Measurements from ENCODE around the gene MBLAC1. TPM values are rescaled to one million over a fixed set of nuclear protein-coding genes. Genes with fewer than 3 reads are reported as not detected.
A peak's percentile ranks its signal among the peaks of the same experiment; 100 is the strongest.

The MBLAC1 gene
- total RNA-seq, 1 donor from 2014 or later = not detected

DNA sequence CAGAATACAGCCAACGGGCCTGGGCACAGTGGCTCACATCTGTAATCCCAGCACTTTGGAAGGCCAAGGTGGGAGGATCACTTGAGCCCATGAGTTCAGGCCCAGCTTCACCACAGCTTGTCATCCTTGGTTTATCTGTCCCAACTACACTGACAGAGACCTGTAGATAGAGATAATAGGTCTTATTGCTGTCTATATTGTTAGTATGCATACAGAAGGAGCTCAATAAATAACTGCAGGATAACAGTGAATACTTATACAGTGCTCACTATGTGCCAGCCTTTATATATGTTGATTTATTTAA lies 6.1 kb upstream of the MBLAC1 start:
- TF ChIP-seq, protein P1, sequence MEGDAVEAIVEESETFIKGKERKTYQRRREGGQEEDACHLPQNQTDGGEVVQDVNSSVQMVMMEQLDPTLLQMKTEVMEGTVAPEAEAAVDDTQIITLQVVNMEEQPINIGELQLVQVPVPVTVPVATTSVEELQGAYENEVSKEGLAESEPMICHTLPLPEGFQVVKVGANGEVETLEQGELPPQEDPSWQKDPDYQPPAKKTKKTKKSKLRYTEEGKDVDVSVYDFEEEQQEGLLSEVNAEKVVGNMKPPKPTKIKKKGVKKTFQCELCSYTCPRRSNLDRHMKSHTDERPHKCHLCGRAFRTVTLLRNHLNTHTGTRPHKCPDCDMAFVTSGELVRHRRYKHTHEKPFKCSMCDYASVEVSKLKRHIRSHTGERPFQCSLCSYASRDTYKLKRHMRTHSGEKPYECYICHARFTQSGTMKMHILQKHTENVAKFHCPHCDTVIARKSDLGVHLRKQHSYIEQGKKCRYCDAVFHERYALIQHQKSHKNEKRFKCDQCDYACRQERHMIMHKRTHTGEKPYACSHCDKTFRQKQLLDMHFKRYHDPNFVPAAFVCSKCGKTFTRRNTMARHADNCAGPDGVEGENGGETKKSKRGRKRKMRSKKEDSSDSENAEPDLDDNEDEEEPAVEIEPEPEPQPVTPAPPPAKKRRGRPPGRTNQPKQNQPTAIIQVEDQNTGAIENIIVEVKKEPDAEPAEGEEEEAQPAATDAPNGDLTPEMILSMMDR (IDR thresholded peaks at IDR 0.05) = no peak
- peak overlapping the region; percentile 86 to 93 for H3K27ac ChIP-seq
- H3K36me3 ChIP-seq = no peaks in the 10 kb centered on the region
- no peak for DNase-seq (ENCODE audit: low spot score in 2 of 2)
- H3K4me1 ChIP-seq = peaks cover 0 to 9% of the 10 kb centered on the region in 2 donors
- H3K4me3 ChIP-seq = peak overlapping the region; percentile 70 to 84
- H3K27me3 ChIP-seq = no peaks in the 10 kb centered on the region
- intact Hi-C loops (cut with DNase I) = loop anchor here (10.0 kb wide), 1 partner anchor 304 kb away; the partner anchor contains the start of genes MEPCE and ZCWPW1
- H3K9me3 ChIP-seq = no peaks in the 10 kb centered on the region

DNA sequence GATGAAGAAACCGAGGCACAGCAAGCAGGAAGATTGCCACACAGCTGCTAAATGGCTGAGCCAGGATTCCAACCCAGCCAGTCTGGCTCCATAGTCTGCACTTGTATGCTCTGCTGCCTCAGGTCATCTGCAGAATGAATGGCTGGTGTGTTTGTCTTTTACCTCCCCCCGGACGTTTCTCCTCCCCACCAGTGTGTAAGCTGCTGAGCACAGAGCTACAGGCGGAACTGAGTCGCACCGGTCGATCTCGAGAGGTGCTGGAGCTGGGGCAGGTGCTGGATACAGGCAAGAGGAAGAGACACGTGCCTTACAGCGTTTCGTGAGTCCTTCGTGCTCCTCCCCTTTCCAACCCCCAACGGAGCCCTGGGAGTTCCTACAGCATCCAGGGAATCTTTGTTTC lies 4.7 kb upstream of the MBLAC1 start:
- Histone ChIP-seq H3K27ac (no peak overlapping the region), H3K4me1 (peaks cover 0 to 16% of the 10 kb centered on the region in 2 donors)
- intact Hi-C loops (cut with DNase I) = loop anchor here (10.0 kb wide), 1 partner anchor 303 kb away; the partner anchor contains the start of genes MEPCE and ZCWPW1

DNA sequence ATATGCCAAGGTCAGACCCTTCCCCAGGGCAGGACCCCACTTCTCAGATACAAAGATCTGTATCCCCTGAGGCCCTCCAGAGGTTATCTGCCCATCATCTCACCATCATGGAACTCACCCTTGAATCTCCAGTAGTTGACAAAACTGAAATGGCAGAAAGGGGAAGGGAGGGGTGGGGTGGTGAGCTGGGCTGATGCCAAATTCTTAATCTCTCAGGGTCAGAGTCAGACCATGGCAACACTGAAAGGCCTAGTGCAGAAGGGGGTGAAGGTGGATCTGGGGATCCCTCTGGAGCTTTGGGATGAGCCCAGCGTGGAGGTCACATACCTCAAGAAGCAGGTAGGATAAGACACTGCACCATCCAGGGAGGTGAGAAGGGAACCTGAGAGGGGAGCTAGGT lies 4.2 kb upstream of the MBLAC1 start:
- Histone ChIP-seq H3K4me1 (peaks cover 0 to 16% of the 10 kb centered on the region in 2 donors), H3K27me3 (no peaks in the 10 kb centered on the region), H3K27ac (no peak overlapping the region), H3K9me3 (no peaks in the 10 kb centered on the region), H3K36me3 (no peaks in the 10 kb centered on the region), H3K4me3 (no peak overlapping the region)
- intact Hi-C loops (cut with DNase I) = loop anchor here (10.0 kb wide), 1 partner anchor 302 kb away; the partner anchor contains the start of genes MEPCE and ZCWPW1
- TF ChIP-seq, protein P1 (IDR thresholded peaks at IDR 0.05) = no peak
- no peak for DNase-seq (ENCODE audit: low spot score in 2 of 2)

More for the DNA sequence above, 4.7 kb upstream of the MBLAC1 start:
- Histone ChIP-seq H3K9me3 (no peaks in the 10 kb centered on the region), H3K4me3 (no peak overlapping the region), H3K36me3 (no peaks in the 10 kb centered on the region), H3K27me3 (no peaks in the 10 kb centered on the region)
- DNase-seq (ENCODE audit: low spot score in 2 of 2) = no peak
- TF ChIP-seq, protein P1 (IDR thresholded peaks at IDR 0.05) = no peak

DNA sequence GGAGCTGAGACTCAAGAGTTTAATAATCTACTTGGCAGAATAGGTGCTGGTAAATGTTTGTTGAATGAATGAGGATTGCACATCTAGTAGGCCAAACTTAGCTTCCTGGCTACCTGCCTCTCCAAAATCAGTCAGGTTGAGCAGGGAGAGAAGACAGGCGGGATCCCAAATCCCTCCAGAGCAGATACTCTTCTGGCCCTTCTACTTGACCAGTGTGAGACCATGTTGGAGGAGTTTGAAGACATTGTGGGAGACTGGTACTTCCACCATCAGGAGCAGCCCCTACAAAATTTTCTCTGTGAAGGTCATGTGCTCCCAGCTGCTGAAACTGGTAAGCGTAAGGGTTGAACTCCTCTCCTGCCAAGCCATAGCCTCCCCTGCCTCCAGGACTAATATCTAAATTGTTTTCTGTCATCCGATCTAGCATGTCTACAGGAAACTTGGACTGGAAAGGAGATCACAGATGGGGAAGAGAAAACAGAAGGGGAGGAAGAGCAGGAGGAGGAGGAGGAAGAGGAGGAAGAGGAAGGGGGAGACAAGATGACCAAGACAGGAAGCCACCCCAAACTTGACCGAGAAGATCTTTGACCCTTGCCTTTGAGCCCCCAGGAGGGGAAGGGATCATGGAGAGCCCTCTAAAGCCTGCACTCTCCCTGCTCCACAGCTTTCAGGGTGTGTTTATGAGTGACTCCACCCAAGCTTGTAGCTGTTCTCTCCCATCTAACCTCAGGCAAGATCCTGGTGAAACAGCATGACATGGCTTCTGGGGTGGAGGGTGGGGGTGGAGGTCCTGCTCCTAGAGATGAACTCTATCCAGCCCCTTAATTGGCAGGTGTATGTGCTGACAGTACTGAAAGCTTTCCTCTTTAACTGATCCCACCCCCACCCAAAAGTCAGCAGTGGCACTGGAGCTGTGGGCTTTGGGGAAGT lies 2.2 kb upstream of the MBLAC1 start:
- TF ChIP-seq, protein P1 (IDR thresholded peaks at IDR 0.05) = no peak
- no peaks in the 10 kb centered on the region for H3K27me3 ChIP-seq
- peaks cover 0 to 20% of the 10 kb centered on the region in 2 donors for H3K4me1 ChIP-seq
- intact Hi-C loops (cut with DNase I) = loop anchor here (10.0 kb wide), 1 partner anchor 300 kb away; the partner anchor contains the start of genes MEPCE and ZCWPW1
- H3K27ac ChIP-seq = no peak overlapping the region
- H3K4me3 ChIP-seq = no peak overlapping the region
- no peaks in the 10 kb centered on the region for H3K36me3 ChIP-seq
- no peaks in the 10 kb centered on the region for H3K9me3 ChIP-seq
- no peak for DNase-seq (ENCODE audit: low spot score in 2 of 2)

DNA sequence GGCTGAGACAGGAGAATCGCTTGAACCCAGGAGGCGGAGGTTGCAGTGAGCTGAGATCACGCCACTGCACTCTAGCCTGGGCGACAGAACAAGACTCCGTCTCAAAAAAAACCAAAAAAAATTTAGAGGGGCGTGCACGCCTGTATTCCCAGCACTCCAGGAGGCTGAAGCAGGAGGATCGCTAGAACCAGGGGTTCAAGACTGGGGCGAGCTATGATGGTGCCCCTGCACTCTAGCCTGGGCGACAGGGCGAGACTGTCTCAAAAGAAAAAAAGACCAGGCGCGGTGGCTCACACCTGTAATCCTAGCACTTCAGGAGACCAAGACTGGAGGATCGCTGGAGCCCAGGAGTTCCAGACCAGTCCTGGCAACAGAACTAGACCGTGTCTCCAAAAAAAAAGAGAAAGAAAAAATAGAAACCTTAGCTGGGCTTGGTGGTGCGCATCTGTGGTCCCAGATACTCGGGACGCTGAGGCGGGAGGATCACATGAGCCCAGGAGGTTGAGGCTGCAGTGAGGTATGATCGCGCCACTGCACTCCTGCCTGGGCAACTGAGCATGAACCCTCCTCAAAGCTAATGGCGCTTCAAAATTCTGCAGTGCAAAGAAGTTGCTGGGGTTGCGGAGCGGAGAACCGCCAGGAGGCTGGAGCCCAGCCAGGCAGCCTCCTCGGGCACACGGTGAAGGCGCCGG lies 382 bp upstream of the MBLAC1 start:
- H3K9me3 ChIP-seq = no peaks in the 10 kb centered on the region
- H3K27me3 ChIP-seq = no peaks in the 10 kb centered on the region
- DNase-seq (ENCODE audit: low spot score in 2 of 2) = no peak
- intact Hi-C loops (cut with DNase I) = loop anchor here (2.0 to 10.0 kb wide), 2 partner anchors 22 to 298 kb away; partner anchors contain the start of genes LAMTOR4, MEPCE and ZCWPW1
- peak overlapping the region; percentile 79 to 99 for H3K4me3 ChIP-seq
- H3K27ac ChIP-seq = peak overlapping the region; percentile 87 to 98
- TF ChIP-seq, protein P1 (IDR thresholded peaks at IDR 0.05) = no peak
- no peaks in the 10 kb centered on the region for H3K36me3 ChIP-seq
- peaks cover 0 to 14% of the 10 kb centered on the region in 2 donors for H3K4me1 ChIP-seq

Measured in ascending aorta (tissue), 2 donors.